ENCODE results near the gene FAM186B.

FAM186B gene

DNA sequence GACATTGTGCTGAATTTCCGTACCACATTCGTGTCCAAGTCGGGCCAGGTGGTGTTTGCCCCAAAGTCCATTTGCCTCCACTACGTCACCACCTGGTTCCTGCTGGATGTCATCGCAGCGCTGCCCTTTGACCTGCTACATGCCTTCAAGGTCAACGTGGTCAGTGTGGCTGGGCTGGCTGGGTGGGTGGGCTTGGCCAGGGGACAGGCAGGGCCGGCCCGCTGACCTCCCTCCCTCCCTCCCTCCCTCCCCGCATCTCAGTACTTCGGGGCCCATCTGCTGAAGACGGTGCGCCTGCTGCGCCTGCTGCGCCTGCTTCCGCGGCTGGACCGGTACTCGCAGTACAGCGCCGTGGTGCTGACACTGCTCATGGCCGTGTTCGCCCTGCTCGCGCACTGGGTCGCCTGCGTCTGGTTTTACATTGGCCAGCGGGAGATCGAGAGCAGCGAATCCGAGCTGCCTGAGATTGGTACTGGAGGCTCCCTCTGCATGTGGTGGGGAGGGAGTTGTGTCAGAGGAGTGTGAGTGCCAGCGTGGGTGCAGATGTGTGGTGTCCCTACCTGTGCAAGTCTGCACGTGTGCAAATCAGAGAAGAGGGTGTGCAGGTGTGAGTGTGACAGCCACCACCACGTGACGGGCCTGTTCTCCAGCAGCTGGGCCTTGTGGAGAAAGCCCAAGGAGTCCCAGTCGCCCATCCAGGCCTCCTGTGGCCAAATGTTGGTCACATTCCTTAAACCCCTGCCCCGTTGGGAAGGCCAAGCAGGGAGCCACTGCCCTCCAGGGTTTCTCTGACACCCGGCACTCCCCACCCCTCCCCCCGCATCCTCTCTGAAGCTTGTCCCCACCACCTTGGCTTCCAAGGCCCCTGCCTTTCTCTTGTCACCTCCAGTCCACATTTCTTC is 61.3 kb downstream of the FAM186B start:
- Histone ChIP-seq H3K9ac (ENCODE audit: low read length) (no peak overlapping the region), H4K20me1 (ENCODE audit: insufficient read depth, low read length) (no peaks in the 10 kb centered on the region), H3K27me3 (ENCODE audit: insufficient read depth, low read length) (peaks cover 3% of the 10 kb centered on the region), H3K36me3 (ENCODE audit: insufficient read depth, low read length) (no peaks in the 10 kb centered on the region), H3K4me3 (ENCODE audit: low read depth, low read length, poor library complexity, severe bottlenecking) (no peak overlapping the region), H3K4me1 (ENCODE audit: insufficient read depth, low read length, severe bottlenecking) (peaks cover 6% of the 10 kb centered on the region), H3K4me2 (ENCODE audit: low read length) (no peak overlapping the region), H3K9me2 (ENCODE audit: low read depth, low read length) (no peaks in the 10 kb centered on the region), H3K27ac (ENCODE audit: low read depth, low read length, poor library complexity, severe bottlenecking) (no peak overlapping the region), H3K79me2 (ENCODE audit: insufficient read depth, low read length) (no peaks in the 10 kb centered on the region), H2AFZ (ENCODE audit: low read length) (no peak overlapping the region), H3F3A (ENCODE audit: insufficient read depth, low read length) (no peaks in the 10 kb centered on the region), H3K9me3 (ENCODE audit: low read length) (no peaks in the 10 kb centered on the region)
- TF ChIP-seq, protein P1, sequence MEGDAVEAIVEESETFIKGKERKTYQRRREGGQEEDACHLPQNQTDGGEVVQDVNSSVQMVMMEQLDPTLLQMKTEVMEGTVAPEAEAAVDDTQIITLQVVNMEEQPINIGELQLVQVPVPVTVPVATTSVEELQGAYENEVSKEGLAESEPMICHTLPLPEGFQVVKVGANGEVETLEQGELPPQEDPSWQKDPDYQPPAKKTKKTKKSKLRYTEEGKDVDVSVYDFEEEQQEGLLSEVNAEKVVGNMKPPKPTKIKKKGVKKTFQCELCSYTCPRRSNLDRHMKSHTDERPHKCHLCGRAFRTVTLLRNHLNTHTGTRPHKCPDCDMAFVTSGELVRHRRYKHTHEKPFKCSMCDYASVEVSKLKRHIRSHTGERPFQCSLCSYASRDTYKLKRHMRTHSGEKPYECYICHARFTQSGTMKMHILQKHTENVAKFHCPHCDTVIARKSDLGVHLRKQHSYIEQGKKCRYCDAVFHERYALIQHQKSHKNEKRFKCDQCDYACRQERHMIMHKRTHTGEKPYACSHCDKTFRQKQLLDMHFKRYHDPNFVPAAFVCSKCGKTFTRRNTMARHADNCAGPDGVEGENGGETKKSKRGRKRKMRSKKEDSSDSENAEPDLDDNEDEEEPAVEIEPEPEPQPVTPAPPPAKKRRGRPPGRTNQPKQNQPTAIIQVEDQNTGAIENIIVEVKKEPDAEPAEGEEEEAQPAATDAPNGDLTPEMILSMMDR (IDR thresholded peaks at IDR 0.05; ENCODE audit: low read length): no peak
- TF ChIP-seq EZH2 (IDR thresholded peaks at IDR 0.05; ENCODE audit: borderline replicate concordance, low read length): no peak

DNA sequence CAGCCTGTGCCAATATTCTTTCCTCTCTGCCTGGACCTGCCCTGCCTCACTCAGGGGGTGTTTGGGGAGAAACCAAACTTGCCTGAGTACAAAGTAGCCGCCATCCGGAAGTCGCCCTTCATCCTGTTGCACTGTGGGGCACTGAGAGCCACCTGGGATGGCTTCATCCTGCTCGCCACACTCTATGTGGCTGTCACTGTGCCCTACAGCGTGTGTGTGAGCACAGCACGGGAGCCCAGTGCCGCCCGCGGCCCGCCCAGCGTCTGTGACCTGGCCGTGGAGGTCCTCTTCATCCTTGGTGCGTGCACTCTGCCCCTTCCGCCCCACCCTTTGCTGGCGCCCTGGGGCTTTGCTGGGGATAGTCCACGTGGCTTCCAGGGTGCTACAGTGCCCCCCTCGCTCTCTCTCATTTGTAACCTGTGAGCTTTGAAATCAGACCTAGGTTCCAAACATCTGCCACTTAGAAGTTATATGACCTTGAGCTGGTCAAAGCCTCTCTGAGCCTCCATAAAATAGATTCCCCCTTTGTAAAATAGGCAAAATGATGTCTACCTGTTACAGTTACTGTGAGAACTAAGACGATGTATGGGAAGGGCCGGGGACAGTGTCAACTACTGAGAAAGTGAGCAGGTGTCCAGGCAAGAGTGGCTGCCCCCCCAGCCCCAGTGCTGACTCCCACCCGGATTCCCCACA is 62.1 kb downstream of the FAM186B start:
- Histone ChIP-seq H3K9me3 (ENCODE audit: low read length) (no peaks in the 10 kb centered on the region), H2AFZ (ENCODE audit: low read length) (no peak overlapping the region), H3K79me2 (ENCODE audit: insufficient read depth, low read length) (no peaks in the 10 kb centered on the region), H3K9me2 (ENCODE audit: low read depth, low read length) (no peaks in the 10 kb centered on the region), H3K9ac (ENCODE audit: low read length) (no peak overlapping the region), H3F3A (ENCODE audit: insufficient read depth, low read length) (no peaks in the 10 kb centered on the region), H3K4me1 (ENCODE audit: insufficient read depth, low read length, severe bottlenecking) (peaks cover 6% of the 10 kb centered on the region), H3K27me3 (ENCODE audit: insufficient read depth, low read length) (peaks cover 3% of the 10 kb centered on the region), H4K20me1 (ENCODE audit: insufficient read depth, low read length) (no peaks in the 10 kb centered on the region), H3K27ac (ENCODE audit: low read depth, low read length, poor library complexity, severe bottlenecking) (no peak overlapping the region), H3K4me3 (ENCODE audit: low read depth, low read length, poor library complexity, severe bottlenecking) (no peak overlapping the region), H3K4me2 (ENCODE audit: low read length) (no peak overlapping the region), H3K36me3 (ENCODE audit: insufficient read depth, low read length) (no peaks in the 10 kb centered on the region)
- TF ChIP-seq EZH2 (IDR thresholded peaks at IDR 0.05; ENCODE audit: borderline replicate concordance, low read length): no peak
- TF ChIP-seq, protein P1 (IDR thresholded peaks at IDR 0.05; ENCODE audit: low read length): no peak

- no peaks in the 10 kb centered on the region for H3K9me3 ChIP-seq (ENCODE audit: low read length)
- H3K36me3 ChIP-seq (ENCODE audit: insufficient read depth, low read length): no peaks in the 10 kb centered on the region
- H3K4me2 ChIP-seq (ENCODE audit: low read length): no peak overlapping the region
- no peaks in the 10 kb centered on the region for H3K9me2 ChIP-seq (ENCODE audit: low read depth, low read length)
- H3K4me3 ChIP-seq (ENCODE audit: low read depth, low read length, poor library complexity, severe bottlenecking): no peak overlapping the region
- H3K79me2 ChIP-seq (ENCODE audit: insufficient read depth, low read length): no peaks in the 10 kb centered on the region
- TF ChIP-seq, protein P1 (IDR thresholded peaks at IDR 0.05; ENCODE audit: low read length): no peak
- TF ChIP-seq EZH2 (IDR thresholded peaks at IDR 0.05; ENCODE audit: borderline replicate concordance, low read length): no peak
- no peak overlapping the region for H3K9ac ChIP-seq (ENCODE audit: low read length)
- H3K27me3 ChIP-seq (ENCODE audit: insufficient read depth, low read length): peaks cover 5% of the 10 kb centered on the region
- no peaks in the 10 kb centered on the region for H3F3A ChIP-seq (ENCODE audit: insufficient read depth, low read length)
- H2AFZ ChIP-seq (ENCODE audit: low read length): no peak overlapping the region
- H4K20me1 ChIP-seq (ENCODE audit: insufficient read depth, low read length): no peaks in the 10 kb centered on the region
- H3K4me1 ChIP-seq (ENCODE audit: insufficient read depth, low read length, severe bottlenecking): peaks cover 13% of the 10 kb centered on the region
- H3K27ac ChIP-seq (ENCODE audit: low read depth, low read length, poor library complexity, severe bottlenecking): no peak overlapping the region
Measured at GRCh38 chr12:49542592-49543160, 62.8 kb downstream of the FAM186B start.
